Activated naive CD4-positive, alpha-beta T cell treated with anti-CD3 and anti-CD28 coated beads, Interleukin-2, amount 10 ng/mL, durations not matched to agents 7 days and 5 days (primary cell): ENCODE measurements around the gene SLAIN1.
A peak's percentile ranks its signal among the peaks of the same experiment; 100 is the strongest.

Experiments
- CTCF ChIA-PET: fragments of 350-600 bp; sonication (Branson Sonifier 250); formaldehyde crosslinking; loops from one replicate; lab custom pipeline; 2021; ENCODE audit warnings: antibody characterized with exemption; lab: Charles Lee
- DNase-seq: peaks from one replicate; pipeline ENCODE4 v3.0.0-alpha.2; 2020
- H3K27ac Mint-ChIP-seq: one replicate; pipeline ENCODE4 v1.8.0; 2021; ENCODE audit warnings: mild to moderate bottlenecking, moderate library complexity, mixed read lengths
- H3K27me3 Mint-ChIP-seq: one replicate; pipeline ENCODE4 v1.8.0; 2021; ENCODE audit warnings: mild to moderate bottlenecking, mixed read lengths
- H3K36me3 Mint-ChIP-seq: one replicate; pipeline ENCODE4 v1.8.0; 2021; ENCODE audit warnings: mixed read lengths
- H3K4me1 Mint-ChIP-seq: one replicate; pipeline ENCODE4 v1.8.0; 2021; ENCODE audit warnings: mixed read lengths
- H3K4me3 Mint-ChIP-seq: one replicate; pipeline ENCODE4 v1.8.0; 2021; ENCODE audit warnings: mild to moderate bottlenecking, moderate library complexity, mixed read lengths
- H3K9me3 Mint-ChIP-seq: one replicate; pipeline ENCODE4 v1.8.0; 2021; ENCODE audit warnings: mixed read lengths

The SLAIN1 gene

DNA sequence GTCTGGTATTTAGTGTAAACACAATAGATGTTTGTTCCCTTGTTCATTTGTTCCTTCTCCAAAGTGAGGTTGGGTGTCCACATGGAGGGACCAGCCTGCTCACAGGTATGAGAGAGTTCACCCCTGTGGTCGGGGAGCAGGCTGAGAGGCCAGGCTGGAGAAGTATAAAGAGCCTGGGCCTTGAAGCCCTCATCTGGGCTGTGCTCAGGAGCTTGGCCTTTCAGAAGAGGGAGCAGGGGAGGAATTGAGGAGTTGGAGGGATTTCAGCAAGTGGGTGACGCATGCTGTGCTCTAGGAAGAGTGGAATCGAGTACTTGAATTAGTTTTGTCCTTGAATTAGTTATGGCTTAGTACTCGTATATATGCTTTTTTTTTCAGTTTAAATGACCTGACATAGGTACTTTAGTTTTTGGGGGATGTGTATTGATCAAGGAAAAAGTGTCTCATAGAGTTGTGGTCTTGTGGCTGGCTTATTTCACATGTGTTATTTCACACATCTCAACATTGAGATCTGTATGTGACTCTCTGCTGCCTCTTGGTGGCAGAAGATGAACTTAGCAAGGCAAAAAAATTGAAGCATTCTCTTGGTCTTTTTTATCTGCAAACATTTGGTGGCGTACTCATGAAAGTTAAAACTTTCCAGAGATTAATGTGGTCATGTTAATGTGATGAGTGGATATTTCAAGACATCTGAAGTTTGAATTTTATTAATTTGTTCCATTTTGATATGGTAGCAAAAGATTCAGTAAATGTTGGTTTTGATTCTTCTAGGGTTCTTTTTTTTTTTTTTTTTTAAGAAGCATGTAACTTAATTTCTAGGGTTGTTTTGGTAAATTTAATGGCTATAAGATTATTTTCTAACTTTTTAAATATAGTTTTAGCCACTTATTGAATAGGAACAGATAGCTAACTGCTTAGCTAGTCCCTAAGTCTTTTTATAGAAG lies 54.3 kb downstream of the SLAIN1 start:
- H3K27me3 Mint-ChIP-seq: no peaks in the 10 kb centered on the region
- no peaks in the 10 kb centered on the region for H3K9me3 Mint-ChIP-seq
- peak; percentile 58 for DNase-seq
- no peak overlapping the region for H3K27ac Mint-ChIP-seq
- H3K4me1 Mint-ChIP-seq: peaks cover 6% of the 10 kb centered on the region
- no peak overlapping the region for H3K4me3 Mint-ChIP-seq
- CTCF ChIA-PET: interaction anchor here (0.7 to 4.3 kb wide), 8 partner anchors 18 to 259 kb away, joined by 3 to 34 read pairs (median 4); no protein-coding TSS in a partner anchor
- H3K36me3 Mint-ChIP-seq: peaks cover 13% of the 10 kb centered on the region

DNA sequence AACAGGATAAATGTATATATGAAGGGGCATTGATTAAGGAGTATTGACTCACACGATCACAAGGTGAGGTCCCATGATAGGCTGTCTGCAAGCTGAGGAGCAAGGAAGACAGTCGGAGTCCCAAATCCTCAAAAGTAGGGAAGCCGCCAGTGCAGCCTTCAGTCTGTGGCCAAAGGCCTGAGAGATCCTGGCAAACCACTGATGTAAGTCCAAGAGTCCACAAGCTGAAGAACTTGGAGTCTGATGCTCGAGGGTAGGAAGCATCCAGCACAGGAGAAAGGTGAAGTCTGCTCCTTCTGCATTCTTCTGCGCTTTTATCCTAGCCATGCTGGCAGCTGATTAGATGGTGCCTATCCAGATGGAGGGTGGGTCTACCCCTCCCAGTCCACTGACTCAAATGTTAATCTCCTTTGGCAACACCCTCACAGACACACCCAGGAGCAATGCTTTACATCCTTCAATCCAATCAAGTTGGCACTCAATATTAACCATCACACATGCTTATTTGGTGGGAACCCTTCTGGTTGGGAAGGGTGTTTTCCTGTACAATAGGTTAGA lies 55.1 kb downstream of the SLAIN1 start:
- CTCF ChIA-PET: interaction anchor here (0.7 to 4.3 kb wide), 5 partner anchors 17 to 259 kb away, joined by 3 to 26 read pairs (median 4); no protein-coding TSS in a partner anchor
- DNase-seq: no peak
- H3K27ac Mint-ChIP-seq: no peak overlapping the region
- H3K9me3 Mint-ChIP-seq: no peaks in the 10 kb centered on the region
- peaks cover 8% of the 10 kb centered on the region for H3K36me3 Mint-ChIP-seq
- H3K27me3 Mint-ChIP-seq: no peaks in the 10 kb centered on the region
- no peak overlapping the region for H3K4me3 Mint-ChIP-seq
- H3K4me1 Mint-ChIP-seq: peaks cover 6% of the 10 kb centered on the region

DNA sequence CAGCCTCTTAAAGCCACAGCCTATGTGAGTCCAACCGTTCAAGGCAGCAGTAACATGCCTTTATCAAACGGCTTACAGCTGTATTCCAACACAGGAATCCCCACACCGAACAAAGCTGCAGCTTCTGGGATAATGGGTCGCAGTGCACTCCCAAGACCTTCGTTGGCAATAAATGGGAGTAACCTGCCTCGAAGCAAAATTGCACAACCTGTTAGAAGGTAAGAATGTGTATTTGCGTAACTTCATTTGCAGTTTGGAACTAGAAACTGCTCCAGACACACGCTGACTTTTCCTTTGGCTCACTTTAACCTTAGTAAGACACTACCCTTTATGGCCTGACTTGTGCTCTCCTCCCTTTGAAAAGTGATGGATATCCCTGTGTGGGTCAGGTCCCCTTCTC lies 63.4 kb downstream of the SLAIN1 start:
- Mint-ChIP-seq H3K9me3 (peaks cover 2% of the 10 kb centered on the region), H3K4me1 (no peaks in the 10 kb centered on the region), H3K27me3 (no peaks in the 10 kb centered on the region), H3K27ac (no peak overlapping the region), H3K4me3 (no peak overlapping the region), H3K36me3 (peaks cover 40% of the 10 kb centered on the region)
- CTCF ChIA-PET: interaction anchor here (1.0 to 1.1 kb wide), 2 partner anchors 9 to 13 kb away, joined by 3 read pairs; no protein-coding TSS in a partner anchor
- DNase-seq: no peak

DNA sequence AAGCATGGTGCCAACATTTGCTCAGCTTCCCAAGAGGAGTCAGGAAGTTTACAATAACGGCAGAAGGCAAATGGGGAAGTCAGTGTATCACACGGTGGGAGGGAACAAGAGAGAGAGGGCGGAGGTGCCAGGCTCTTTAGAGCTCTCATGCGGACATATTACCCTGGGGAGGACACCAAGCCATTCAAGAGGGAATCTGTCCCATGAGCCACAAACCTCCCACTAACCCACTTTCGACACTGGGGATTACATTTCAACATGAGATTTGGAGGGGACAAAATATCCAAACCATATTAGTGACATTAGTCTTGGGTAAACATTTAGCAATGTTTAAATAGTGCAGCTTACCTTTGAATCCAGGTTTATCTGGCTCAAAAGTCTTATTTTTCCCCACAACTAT lies 69.9 kb downstream of the SLAIN1 start:
- no peak overlapping the region for H3K27ac Mint-ChIP-seq
- no peak for DNase-seq
- H3K27me3 Mint-ChIP-seq: no peaks in the 10 kb centered on the region
- CTCF ChIA-PET: no interaction called here
- peaks cover 2% of the 10 kb centered on the region for H3K9me3 Mint-ChIP-seq
- H3K4me1 Mint-ChIP-seq: no peaks in the 10 kb centered on the region
- no peak overlapping the region for H3K4me3 Mint-ChIP-seq
- peaks cover 21% of the 10 kb centered on the region for H3K36me3 Mint-ChIP-seq

DNA sequence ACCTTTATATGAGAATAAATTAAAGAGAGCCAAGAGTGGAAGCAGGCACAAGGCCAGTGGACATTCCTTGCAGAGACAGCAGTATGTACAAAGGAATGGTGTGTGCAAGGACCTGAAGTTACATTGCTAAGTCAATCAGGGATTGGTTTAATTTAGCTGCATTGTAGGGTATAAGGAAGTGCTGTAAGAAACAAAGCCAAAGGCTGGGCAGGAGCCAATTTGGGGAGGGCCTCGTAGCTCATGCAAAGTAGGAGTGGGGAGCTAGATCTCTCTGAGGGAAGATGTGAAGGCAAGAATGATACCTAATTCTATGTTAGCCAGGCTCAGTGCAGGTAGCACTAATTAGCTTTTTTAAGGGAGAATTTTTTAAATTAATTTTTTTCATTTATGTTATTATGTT lies 76.7 kb downstream of the SLAIN1 start:
- H3K27ac Mint-ChIP-seq: no peak overlapping the region
- no peak overlapping the region for H3K4me3 Mint-ChIP-seq
- H3K36me3 Mint-ChIP-seq: no peaks in the 10 kb centered on the region
- no peaks in the 10 kb centered on the region for H3K4me1 Mint-ChIP-seq
- no peaks in the 10 kb centered on the region for H3K27me3 Mint-ChIP-seq
- H3K9me3 Mint-ChIP-seq: no peaks in the 10 kb centered on the region
- CTCF ChIA-PET: interaction anchor here (1.3 kb wide), 1 partner anchor 21 kb away, joined by 4 read pairs; no protein-coding TSS in a partner anchor
- no peak for DNase-seq

DNA sequence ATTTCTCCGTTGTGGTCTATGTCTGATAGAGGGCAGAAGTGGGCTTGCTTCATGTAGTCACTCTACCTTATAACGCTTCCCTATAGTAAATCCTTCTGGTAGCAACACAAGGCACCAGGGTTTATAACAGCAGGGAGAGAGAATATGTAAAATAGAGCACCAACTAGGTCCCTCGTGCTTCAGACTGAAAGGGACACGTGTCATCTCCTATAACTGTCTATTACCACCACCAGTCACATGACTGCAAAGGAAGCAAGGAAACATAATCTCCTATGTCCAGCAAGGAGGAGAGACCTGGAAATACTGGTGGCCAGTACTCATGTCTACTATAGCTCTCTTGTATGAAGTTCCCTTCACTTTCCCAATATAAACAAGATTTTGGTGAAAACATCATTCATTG lies 79.2 kb downstream of the SLAIN1 start:
- DNase-seq: no peak
- CTCF ChIA-PET: interaction anchor here (1.7 to 2.6 kb wide), 2 partner anchors 344 to 1202 kb away, joined by 4 to 9 read pairs; no protein-coding TSS in a partner anchor
- H3K36me3 Mint-ChIP-seq: no peaks in the 10 kb centered on the region
- H3K4me3 Mint-ChIP-seq: no peak overlapping the region
- no peaks in the 10 kb centered on the region for H3K9me3 Mint-ChIP-seq
- peaks cover 12% of the 10 kb centered on the region for H3K4me1 Mint-ChIP-seq
- H3K27me3 Mint-ChIP-seq: no peaks in the 10 kb centered on the region
- H3K27ac Mint-ChIP-seq: no peak overlapping the region

DNA sequence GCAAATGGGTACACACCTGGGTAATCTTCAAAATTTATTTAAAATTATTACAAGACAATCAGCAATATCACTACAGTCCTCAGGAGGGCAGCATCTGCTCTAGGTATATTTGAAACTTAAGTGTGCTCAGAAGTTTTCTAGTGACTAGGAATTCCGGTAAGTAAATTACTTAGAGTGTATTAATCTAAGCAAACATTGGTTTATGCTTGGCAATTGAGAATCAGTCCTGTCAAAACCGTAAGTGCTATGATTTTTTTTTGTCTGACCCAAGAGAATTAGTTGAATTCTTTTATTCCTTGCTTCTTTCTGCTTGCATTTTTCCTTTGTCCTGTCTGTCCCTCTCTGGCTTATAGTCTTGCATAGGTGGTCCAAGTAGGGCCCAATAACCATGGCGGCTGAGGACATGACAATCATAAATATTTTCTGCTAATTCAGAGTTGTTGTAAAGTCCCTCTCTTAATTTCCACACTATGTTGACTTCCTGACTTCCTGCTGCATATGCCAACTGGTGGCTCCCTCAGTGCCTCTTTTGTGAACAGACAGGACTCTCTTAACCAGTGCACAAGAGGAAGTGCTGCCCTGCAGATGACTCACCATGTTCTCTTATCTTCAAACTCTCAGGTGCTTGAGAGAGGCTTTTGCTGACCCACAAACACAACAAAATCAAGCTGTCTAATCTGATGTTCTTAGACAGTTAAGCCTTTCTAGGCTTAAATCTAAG lies 82.2 kb downstream of the SLAIN1 start:
- no peak overlapping the region for H3K27ac Mint-ChIP-seq
- peak; percentile 57 for DNase-seq
- no peaks in the 10 kb centered on the region for H3K36me3 Mint-ChIP-seq
- no peak overlapping the region for H3K4me3 Mint-ChIP-seq
- H3K27me3 Mint-ChIP-seq: no peaks in the 10 kb centered on the region
- no peaks in the 10 kb centered on the region for H3K9me3 Mint-ChIP-seq
- H3K4me1 Mint-ChIP-seq: peaks cover 12% of the 10 kb centered on the region
- CTCF ChIA-PET: interaction anchor here (1.0 to 1.5 kb wide), 2 partner anchors 30 to 341 kb away, joined by 3 to 8 read pairs; no protein-coding TSS in a partner anchor

DNA sequence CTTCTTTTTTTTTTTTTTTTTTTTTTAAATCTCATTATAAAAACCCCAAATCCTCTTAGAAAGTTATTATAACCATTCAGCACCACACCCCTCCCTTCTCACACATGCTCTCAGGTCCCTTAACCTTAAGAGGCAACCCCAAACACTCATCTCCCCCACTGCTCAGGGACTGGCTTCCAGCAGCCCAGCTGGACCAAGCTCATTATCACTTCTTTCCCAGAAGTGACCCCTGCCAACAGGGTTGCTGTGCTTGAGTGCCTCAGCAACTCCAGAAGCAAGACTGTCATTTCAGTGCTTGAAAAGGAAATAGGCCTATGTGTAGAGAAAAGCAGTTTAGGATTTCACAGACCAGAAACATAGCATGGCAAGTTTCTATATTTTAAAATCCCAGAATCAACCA lies 84.3 kb downstream of the SLAIN1 start:
- Mint-ChIP-seq H3K27me3 (no peaks in the 10 kb centered on the region), H3K36me3 (no peaks in the 10 kb centered on the region), H3K4me3 (no peak overlapping the region), H3K9me3 (no peaks in the 10 kb centered on the region), H3K27ac (no peak overlapping the region), H3K4me1 (peaks cover 12% of the 10 kb centered on the region)
- no peak for DNase-seq
- CTCF ChIA-PET: interaction anchor here (0.7 to 1.5 kb wide), 4 partner anchors 20 to 339 kb away, joined by 3 to 7 read pairs (median 3); no protein-coding TSS in a partner anchor

DNA sequence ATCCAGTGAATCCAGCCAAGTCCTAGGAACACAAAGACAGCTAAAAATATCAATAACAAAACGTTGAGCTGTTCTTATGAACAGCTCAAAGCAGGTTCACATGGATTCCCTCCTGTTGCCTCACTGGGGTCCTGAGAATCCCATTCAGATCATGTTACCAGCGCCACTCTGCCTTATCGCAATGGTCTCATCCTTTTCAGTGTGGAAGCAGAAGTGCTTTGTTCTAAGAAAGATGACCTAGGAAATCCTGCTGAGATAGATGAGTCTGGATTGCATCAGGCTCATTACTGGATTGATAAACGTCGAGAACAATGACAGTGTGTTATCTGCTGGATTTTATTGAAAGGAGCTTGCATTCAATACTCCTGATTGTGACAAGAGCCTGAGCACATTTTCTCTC lies 87.0 kb downstream of the SLAIN1 start:
- no peaks in the 10 kb centered on the region for H3K9me3 Mint-ChIP-seq
- no peak overlapping the region for H3K4me3 Mint-ChIP-seq
- DNase-seq: no peak
- H3K27me3 Mint-ChIP-seq: no peaks in the 10 kb centered on the region
- no peaks in the 10 kb centered on the region for H3K36me3 Mint-ChIP-seq
- CTCF ChIA-PET: interaction anchor here (1.9 kb wide), 1 partner anchor 337 kb away, joined by 9 read pairs; no protein-coding TSS in a partner anchor
- peaks cover 11% of the 10 kb centered on the region for H3K4me1 Mint-ChIP-seq
- H3K27ac Mint-ChIP-seq: no peak overlapping the region

DNA sequence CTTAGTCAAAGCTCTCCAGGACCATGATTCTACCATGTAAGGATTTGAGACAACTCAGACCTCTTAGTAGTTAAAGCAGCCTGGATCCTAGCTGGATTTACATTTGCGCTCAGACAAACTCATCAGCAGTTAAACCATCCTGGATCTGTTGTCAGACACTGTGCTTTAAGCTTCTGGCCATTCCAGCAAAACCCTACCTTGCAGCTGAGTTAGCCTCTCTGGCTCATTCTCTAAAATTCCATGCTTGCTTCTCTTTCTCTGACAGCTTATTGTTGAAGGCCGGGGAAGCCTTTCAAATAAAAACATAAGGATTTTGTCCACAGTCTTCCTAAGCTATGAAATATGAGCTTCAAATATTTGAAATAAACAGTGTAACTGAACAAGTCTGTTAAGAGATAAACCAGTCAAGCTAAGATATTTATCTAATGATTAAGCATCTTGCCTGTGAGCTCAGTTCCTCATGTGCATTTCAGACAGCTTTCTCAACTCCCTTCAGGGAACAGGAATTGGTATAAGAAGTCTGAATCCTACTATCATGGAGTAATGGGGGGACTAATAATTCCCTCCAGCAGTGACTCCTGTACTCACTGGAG lies 89.3 kb downstream of the SLAIN1 start:
- Mint-ChIP-seq H3K4me3 (no peak overlapping the region), H3K9me3 (peaks cover 12% of the 10 kb centered on the region), H3K27me3 (peaks cover 4% of the 10 kb centered on the region), H3K4me1 (no peaks in the 10 kb centered on the region), H3K36me3 (no peaks in the 10 kb centered on the region), H3K27ac (no peak overlapping the region)
- DNase-seq: no peak
- CTCF ChIA-PET: interaction anchor here (0.7 kb wide), 1 partner anchor 334 kb away, joined by 3 read pairs; no protein-coding TSS in a partner anchor

DNA sequence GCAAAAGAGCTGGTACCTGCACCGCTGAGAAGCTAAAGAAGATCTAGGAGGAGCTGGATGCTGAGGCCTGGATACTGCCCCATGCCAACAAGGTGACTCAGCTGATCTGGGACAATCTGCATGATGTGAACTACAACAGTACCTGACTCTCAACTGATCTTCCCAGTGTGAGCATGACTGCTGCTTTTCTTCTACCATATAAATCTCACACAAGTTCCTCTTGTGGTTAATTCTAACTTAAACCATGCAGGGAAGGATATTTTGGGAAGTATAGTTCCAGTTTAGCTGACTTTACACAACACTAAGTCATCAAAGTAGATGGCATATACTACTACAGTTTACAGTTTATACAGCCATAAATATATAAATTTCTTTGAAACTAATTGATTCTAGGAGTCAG lies 91.9 kb downstream of the SLAIN1 start:
- H3K4me3 Mint-ChIP-seq: no peak overlapping the region
- H3K9me3 Mint-ChIP-seq: peaks cover 12% of the 10 kb centered on the region
- DNase-seq: no peak
- H3K4me1 Mint-ChIP-seq: no peaks in the 10 kb centered on the region
- no peak overlapping the region for H3K27ac Mint-ChIP-seq
- no peaks in the 10 kb centered on the region for H3K36me3 Mint-ChIP-seq
- H3K27me3 Mint-ChIP-seq: peaks cover 4% of the 10 kb centered on the region
- CTCF ChIA-PET: interaction anchor here (0.9 to 1.1 kb wide), 2 partner anchors 10 to 21 kb away, joined by 3 read pairs; no protein-coding TSS in a partner anchor

DNA sequence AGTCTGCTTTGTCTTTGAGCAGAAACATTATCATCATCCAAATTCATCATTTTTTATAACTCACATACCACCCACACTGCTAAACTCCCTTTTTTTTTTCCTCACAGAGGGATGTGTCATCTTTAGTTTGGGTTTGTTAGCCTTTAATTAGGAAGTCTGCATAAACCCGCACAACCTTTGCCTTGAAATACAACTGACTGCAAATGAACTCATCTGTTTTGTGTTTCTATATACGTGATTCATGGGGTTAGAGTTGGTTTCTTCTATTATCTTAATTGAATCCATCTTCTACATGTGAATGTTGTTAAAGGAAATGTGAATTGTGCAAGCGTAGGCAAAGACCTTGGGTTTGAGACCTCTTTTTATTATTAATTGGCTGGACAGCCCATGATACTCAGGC lies 102.7 kb downstream of the SLAIN1 start:
- Mint-ChIP-seq H3K27ac (no peak overlapping the region), H3K27me3 (no peaks in the 10 kb centered on the region), H3K4me1 (no peaks in the 10 kb centered on the region), H3K9me3 (no peaks in the 10 kb centered on the region), H3K36me3 (no peaks in the 10 kb centered on the region), H3K4me3 (no peak overlapping the region)
- CTCF ChIA-PET: no interaction called here
- DNase-seq: no peak

DNA sequence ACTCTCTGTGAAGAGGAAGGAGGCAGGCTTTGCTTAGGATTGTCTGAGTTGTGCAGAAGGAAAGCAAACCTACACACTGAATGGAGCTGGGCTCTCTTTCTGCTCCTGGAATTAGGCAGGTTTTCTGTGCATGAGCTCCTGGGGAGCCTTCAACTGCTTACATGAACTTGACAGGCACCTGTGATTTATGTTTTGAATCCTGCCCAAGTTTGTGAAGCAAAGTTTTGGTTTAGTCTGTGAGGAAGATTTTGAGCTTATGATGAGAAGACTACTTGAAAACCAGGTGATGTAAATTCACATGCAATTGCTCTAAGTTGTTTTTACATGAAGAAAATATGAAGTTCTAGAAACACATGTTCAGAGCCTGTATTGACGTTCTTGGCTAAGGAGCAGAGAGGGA lies 109.0 kb downstream of the SLAIN1 start:
- H3K4me3 Mint-ChIP-seq: no peak overlapping the region
- H3K27me3 Mint-ChIP-seq: no peaks in the 10 kb centered on the region
- peaks cover 3% of the 10 kb centered on the region for H3K4me1 Mint-ChIP-seq
- H3K36me3 Mint-ChIP-seq: no peaks in the 10 kb centered on the region
- no peak overlapping the region for H3K27ac Mint-ChIP-seq
- H3K9me3 Mint-ChIP-seq: no peaks in the 10 kb centered on the region
- no peak for DNase-seq
- CTCF ChIA-PET: interaction anchor here (0.6 kb wide), 1 partner anchor 382 kb away, joined by 3 read pairs; no protein-coding TSS in a partner anchor
